Measurements from ENCODE around the gene ELANE.

Gene ELANE

DNA sequence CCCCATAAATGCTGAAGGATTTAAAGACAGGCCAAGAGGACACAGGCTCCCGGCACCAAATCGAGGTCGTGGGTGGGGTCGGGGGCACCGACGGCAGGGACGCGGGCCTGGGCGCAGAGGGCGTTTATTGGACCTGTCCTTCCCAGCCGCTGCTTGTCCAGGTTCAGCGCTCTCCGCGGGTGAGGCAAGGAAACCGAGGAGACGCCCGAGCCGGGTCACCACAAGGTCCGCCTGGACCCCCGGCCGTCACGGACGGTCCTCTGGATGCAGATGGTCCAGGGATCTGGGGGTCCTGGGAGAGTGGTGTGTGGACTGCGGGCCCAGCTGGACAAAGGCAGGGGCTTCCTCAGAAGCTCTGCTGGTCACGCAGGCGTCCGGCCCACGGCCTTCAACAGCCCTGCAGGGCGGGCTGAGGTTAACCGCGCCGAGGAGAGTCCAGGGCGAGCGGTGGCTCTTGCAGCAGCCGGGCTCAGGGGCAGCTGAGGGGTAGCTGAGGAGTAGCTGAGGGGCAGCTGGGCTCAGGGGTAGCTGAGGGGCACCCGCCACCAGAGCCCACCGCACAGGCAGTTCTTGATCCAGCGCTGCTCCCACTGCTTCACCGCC is 15.9 kb downstream of the ELANE start:
- H3K4me3 ChIP-seq (ENCODE audit: extremely low read depth, insufficient read depth, low read length, poor library complexity, severe bottlenecking): no peak overlapping the region
- H3K36me3 ChIP-seq (ENCODE audit: control insufficient read depth, insufficient read depth, low read length): peaks cover 31% of the 10 kb centered on the region
- 93 to 97% methylated on average over 30 to 38 of the region's 39 CpGs for WGBS, 2 experiments (ENCODE audit: insufficient coverage in 2 of 2)
- peaks cover 10% of the 10 kb centered on the region for H3K4me1 ChIP-seq (ENCODE audit: control insufficient read depth, insufficient read depth, low read length, poor library complexity, severe bottlenecking)
- no peak overlapping the region for H3K27ac ChIP-seq (ENCODE audit: low read depth, low read length, severe bottlenecking)
- H3K9me3 ChIP-seq (ENCODE audit: control insufficient read depth, low read length): no peaks in the 10 kb centered on the region

DNA sequence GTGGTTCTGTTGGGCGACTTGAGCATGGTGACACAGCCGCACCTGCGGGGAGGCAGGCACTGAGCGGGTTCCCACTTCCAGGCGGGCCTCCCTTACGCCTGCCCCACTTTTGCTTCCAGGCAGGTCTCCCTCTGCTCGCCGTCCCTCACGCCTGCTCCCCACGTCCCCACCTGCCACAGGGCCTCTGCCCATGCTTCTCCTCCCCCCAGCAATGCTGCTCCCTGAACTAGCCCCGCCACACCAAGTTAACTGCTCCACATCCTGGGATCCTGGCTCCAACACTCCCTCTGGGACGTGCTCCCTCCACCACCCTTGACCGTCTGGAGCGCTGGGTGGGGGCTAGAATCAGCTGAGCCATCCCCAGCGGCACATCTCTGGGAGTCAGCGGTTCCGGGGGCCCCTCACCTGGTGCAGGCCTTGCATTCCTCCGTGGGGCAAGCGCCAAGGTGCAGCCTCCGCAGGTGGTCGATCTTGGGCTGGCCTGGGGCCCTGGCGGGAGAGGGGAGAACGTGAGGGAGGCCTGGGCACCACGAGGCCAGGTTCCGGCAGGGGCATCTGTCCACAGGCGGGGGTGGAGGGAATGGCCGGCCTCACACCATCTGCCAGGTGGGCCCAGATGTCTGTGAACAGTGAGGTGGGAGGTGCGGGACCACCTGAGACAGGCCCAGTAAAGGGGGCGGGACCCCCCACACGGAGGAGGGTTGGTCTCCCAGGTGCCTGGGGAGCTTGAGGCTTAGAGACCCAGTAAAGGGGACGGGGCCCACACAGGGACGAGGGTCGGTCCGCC is 16.5 kb downstream of the ELANE start:
- WGBS, 2 experiments (ENCODE audit: insufficient coverage in 2 of 2): 93 to 95% methylated on average over 30 to 32 of the region's 34 CpGs

DNA sequence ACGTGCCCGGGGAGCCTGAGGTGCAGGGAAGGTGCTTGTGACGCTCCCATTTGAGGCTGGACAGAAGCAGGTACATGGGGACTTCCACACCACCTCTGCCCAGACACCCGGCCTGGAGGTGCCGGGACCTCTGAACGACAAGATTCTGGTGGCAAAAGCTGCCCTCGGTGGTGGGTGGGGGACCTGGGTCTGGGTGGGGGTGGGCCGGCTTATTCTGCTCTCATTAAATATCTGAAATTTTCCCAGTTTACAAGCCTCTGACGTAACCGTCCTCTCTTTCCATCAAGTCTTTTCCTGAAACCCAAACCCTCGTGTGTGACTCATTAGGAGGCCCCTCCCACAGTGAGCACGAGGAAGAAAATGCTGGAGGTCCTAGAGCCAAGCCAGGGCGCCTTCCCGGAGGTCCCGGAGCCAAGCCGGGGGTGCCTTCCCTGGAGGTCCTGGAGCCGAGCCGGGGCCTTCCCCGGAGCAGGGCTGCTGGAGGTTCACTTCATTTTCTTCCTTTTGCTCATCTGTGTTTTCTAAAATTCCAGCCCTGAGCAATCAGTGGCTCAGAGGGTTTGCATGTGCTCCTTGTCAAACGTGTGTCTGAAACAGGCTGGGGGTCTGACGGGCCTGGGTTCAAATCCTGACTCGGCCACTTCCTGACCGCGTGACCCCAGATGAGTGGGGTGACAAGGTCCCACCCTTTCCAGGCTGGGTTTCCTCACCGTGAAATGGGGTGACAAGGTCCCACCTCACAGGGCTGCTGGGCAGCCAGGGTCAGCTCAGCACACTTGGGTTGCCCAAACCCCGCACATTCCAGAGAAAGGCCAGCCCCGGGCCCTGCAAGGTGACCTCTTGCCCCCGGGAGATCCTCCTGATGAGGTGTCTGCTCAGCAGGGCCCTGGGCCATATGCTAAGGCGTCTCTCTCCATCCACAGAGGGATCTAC is 17.4 kb downstream of the ELANE start:
- H3K27ac ChIP-seq (ENCODE audit: low read depth, low read length, severe bottlenecking): peak overlapping the region; percentile 45
- peaks cover 10% of the 10 kb centered on the region for H3K4me1 ChIP-seq (ENCODE audit: control insufficient read depth, insufficient read depth, low read length, poor library complexity, severe bottlenecking)
- H3K36me3 ChIP-seq (ENCODE audit: control insufficient read depth, insufficient read depth, low read length): peaks cover 40% of the 10 kb centered on the region
- H3K4me3 ChIP-seq (ENCODE audit: extremely low read depth, insufficient read depth, low read length, poor library complexity, severe bottlenecking): no peak overlapping the region
- WGBS, 2 experiments (ENCODE audit: insufficient coverage in 2 of 2): 83 to 84% methylated on average over 19 to 25 of the region's 29 CpGs
- no peaks in the 10 kb centered on the region for H3K9me3 ChIP-seq (ENCODE audit: control insufficient read depth, low read length)

More for the DNA sequence above, 16.5 kb downstream of the ELANE start:
- Histone ChIP-seq H3K27ac (ENCODE audit: low read depth, low read length, severe bottlenecking) (no peak overlapping the region), H3K4me3 (ENCODE audit: extremely low read depth, insufficient read depth, low read length, poor library complexity, severe bottlenecking) (no peak overlapping the region), H3K36me3 (ENCODE audit: control insufficient read depth, insufficient read depth, low read length) (peaks cover 36% of the 10 kb centered on the region), H3K9me3 (ENCODE audit: control insufficient read depth, low read length) (no peaks in the 10 kb centered on the region), H3K4me1 (ENCODE audit: control insufficient read depth, insufficient read depth, low read length, poor library complexity, severe bottlenecking) (peaks cover 10% of the 10 kb centered on the region)

DNA sequence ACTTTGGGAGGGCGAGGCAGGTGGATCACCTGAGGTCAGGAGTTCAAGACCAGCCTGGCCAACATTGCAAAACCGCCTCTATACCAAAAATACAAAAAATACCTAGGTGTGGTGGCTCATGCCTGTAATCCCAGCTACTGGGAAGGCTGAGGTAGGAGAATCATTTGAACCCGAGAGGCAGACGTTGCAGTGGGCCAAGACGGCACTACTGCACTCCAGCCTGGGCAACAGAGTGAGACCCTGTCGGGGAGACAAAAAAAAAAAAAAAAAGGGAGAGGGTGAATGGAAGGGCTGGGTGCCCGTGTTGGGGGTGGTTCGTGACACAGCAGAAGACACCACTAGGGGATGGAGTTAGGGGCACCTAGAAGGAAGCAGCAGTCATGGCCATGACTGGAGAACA is 18.2 kb downstream of the ELANE start:
- Histone ChIP-seq H3K4me3 (ENCODE audit: extremely low read depth, insufficient read depth, low read length, poor library complexity, severe bottlenecking) (no peak overlapping the region), H3K4me1 (ENCODE audit: control insufficient read depth, insufficient read depth, low read length, poor library complexity, severe bottlenecking) (peaks cover 10% of the 10 kb centered on the region), H3K9me3 (ENCODE audit: control insufficient read depth, low read length) (no peaks in the 10 kb centered on the region), H3K36me3 (ENCODE audit: control insufficient read depth, insufficient read depth, low read length) (peaks cover 42% of the 10 kb centered on the region), H3K27ac (ENCODE audit: low read depth, low read length, severe bottlenecking) (no peak overlapping the region)
- 92 to 97% methylated on average over 5 to 7 of the region's 8 CpGs for WGBS, 2 experiments (ENCODE audit: insufficient coverage in 2 of 2)

DNA sequence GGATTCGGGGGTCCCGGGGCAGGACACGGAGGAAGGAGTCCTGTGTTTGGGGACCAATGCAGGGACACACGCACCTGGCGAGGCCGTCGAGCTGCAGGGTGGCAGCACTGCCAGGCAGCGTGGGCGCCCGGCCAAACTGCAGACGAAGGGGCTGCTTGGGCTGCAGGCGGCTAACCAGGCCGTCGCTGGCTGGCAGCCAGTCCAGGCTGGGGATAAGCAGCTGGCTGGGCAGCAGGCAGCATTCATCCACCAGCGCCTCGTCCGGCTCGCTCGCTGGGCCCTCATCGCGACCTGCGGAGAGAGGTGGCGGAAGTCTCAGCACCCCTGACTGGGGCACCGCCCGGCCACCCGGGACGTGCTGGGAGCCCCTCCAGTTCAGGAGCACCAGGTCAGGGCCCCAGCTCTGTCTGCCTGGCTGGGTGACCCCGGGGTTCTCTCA is 18.9 kb downstream of the ELANE start:
- Histone ChIP-seq H3K4me1 (ENCODE audit: control insufficient read depth, insufficient read depth, low read length, poor library complexity, severe bottlenecking) (peaks cover 10% of the 10 kb centered on the region), H3K36me3 (ENCODE audit: control insufficient read depth, insufficient read depth, low read length) (peaks cover 49% of the 10 kb centered on the region), H3K9me3 (ENCODE audit: control insufficient read depth, low read length) (no peaks in the 10 kb centered on the region), H3K27ac (ENCODE audit: low read depth, low read length, severe bottlenecking) (no peak overlapping the region), H3K4me3 (ENCODE audit: extremely low read depth, insufficient read depth, low read length, poor library complexity, severe bottlenecking) (no peak overlapping the region)
- 91 to 93% methylated on average over 28 of the region's 28 CpGs for WGBS, 2 experiments (ENCODE audit: insufficient coverage in 2 of 2)

DNA sequence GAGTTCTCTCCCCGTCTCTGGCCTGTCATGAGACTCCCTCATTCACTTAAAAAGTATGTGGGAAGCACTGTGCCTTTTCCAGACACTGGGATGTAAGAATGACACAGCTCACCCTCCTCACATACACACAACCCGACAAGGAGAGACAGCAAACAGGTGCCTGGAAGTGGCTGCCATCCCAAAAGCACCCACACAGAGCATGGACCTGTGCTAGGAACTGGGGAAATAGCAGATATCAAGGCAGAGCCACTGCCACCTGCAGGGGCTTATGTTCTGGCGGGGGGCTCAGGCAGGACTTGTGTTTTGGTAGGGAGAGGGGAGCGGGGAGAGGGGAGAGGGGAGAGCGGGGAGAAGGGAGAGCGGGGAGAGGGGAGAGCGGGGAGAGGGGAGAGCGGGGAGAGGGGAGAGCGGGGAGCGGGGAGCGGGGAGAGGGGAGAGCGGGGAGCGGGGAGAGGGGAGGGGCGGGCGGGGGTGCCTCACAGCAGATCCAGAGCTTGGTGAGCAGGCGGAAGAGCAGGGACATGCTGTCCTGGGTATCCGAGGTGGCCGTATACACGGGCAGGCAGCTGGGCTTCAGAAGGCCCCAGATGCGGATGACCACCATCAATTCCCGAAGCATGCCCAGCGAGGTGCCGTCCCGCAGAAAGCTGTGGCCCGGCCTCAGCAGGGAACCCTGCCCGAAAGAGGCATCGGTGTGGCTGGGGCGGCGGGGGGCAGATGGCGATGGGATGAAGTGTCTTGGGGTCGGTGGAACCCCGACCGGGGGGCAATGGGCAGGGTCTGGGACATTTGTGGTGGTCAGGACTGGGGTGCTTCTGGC is 19.6 kb downstream of the ELANE start:
- Histone ChIP-seq H3K4me3 (ENCODE audit: extremely low read depth, insufficient read depth, low read length, poor library complexity, severe bottlenecking) (no peak overlapping the region), H3K4me1 (ENCODE audit: control insufficient read depth, insufficient read depth, low read length, poor library complexity, severe bottlenecking) (peaks cover 10% of the 10 kb centered on the region), H3K27ac (ENCODE audit: low read depth, low read length, severe bottlenecking) (peak overlapping the region; percentile 29), H3K36me3 (ENCODE audit: control insufficient read depth, insufficient read depth, low read length) (peaks cover 54% of the 10 kb centered on the region), H3K9me3 (ENCODE audit: control insufficient read depth, low read length) (no peaks in the 10 kb centered on the region)
- 40 to 73% methylated on average over 11 to 17 of the region's 33 CpGs for WGBS, 2 experiments (ENCODE audit: insufficient coverage in 2 of 2)

DNA sequence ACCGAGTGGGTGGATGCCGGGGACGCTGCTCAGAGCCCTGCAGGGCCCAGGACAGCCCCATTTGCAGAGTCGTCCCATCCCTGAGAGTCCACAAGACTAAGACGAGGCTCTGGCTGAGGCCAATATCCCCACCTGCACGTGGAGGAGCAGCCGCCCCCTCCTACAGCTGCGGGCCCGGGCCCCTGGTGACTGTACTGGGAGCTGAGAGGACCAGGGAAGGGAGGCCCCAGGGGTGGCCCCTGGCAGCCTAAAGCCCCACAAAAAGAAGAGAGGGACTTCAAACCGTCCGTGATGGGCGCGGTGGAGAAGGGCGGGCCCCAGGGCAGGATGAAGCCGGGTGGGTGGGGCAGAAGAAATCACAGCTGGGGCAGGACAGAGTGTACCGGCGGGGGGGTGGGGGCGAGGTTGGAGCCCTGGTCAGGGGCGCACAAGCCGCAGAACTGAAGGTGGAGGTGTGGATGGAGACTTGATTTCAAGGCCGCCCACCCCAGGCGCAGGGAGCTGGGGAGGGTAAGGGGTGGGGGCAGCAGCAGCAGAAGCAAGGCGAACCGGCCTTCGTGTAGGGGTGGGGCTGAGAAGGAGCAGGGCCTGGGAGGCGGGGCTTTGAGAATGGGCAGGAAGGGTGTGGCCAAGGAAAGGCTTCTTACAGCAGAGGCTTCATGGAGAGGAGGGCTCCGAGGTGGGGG is 20.3 kb downstream of the ELANE start:
- Histone ChIP-seq H3K9me3 (ENCODE audit: control insufficient read depth, low read length) (no peaks in the 10 kb centered on the region), H3K4me3 (ENCODE audit: extremely low read depth, insufficient read depth, low read length, poor library complexity, severe bottlenecking) (no peak overlapping the region), H3K27ac (ENCODE audit: low read depth, low read length, severe bottlenecking) (peak overlapping the region; percentile 29), H3K36me3 (ENCODE audit: control insufficient read depth, insufficient read depth, low read length) (peaks cover 57% of the 10 kb centered on the region), H3K4me1 (ENCODE audit: control insufficient read depth, insufficient read depth, low read length, poor library complexity, severe bottlenecking) (peaks cover 10% of the 10 kb centered on the region)
- 52 to 55% methylated on average over 16 to 20 of the region's 27 CpGs for WGBS, 2 experiments (ENCODE audit: insufficient coverage in 2 of 2)

DNA sequence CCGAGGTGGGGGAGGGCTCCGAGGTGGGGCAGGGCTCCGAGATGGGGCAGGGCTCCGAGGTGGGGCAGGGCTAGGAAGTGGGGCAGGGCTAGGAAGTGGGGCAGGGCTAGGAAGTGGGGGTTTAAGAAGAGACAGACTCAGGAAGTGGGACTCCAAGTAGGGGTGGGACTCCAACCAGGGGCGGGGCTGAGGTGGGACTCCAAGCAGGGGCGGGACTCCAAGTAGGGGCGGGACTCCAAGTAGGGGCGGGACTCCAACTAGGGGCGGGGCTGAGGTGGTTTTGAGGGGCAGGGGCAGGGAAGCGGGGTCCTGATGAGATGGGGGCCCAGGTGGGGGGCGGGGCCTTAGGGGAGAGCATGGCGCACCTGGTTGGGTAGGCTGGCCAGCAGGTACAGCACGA is 21.0 kb downstream of the ELANE start:
- H3K27ac ChIP-seq (ENCODE audit: low read depth, low read length, severe bottlenecking): no peak overlapping the region
- H3K36me3 ChIP-seq (ENCODE audit: control insufficient read depth, insufficient read depth, low read length): peaks cover 54% of the 10 kb centered on the region
- H3K4me1 ChIP-seq (ENCODE audit: control insufficient read depth, insufficient read depth, low read length, poor library complexity, severe bottlenecking): peaks cover 10% of the 10 kb centered on the region
- WGBS, 2 experiments (ENCODE audit: insufficient coverage in 2 of 2): 84 to 94% methylated on average over 4 to 5 of the region's 13 CpGs
- H3K4me3 ChIP-seq (ENCODE audit: extremely low read depth, insufficient read depth, low read length, poor library complexity, severe bottlenecking): no peak overlapping the region
- no peaks in the 10 kb centered on the region for H3K9me3 ChIP-seq (ENCODE audit: control insufficient read depth, low read length)

DNA sequence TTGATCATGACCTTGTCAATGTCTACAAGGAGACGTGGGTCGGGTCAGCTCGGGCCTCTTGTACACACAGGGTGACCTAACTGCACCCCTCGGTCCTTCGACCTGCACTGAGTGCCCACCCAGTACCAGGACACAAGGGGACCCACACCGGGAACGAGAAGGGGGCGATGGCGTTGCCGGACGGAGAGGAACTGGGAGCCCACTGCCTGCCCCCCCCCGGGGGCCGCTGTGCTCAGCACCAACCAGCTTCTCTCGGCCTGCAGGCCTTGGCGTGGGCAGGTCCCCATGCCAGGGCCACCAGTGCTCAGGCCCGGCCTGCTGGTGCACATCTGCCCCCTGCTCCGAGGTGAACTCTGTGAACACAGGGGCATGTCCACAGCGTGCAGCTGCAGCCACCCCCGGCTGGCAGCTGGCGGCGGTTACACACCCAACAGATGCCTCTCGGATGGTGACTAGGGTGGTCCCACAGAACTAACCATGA is 21.5 kb downstream of the ELANE start:
- Histone ChIP-seq H3K4me3 (ENCODE audit: extremely low read depth, insufficient read depth, low read length, poor library complexity, severe bottlenecking) (no peak overlapping the region), H3K27ac (ENCODE audit: low read depth, low read length, severe bottlenecking) (no peak overlapping the region), H3K4me1 (ENCODE audit: control insufficient read depth, insufficient read depth, low read length, poor library complexity, severe bottlenecking) (peaks cover 10% of the 10 kb centered on the region), H3K36me3 (ENCODE audit: control insufficient read depth, insufficient read depth, low read length) (peaks cover 49% of the 10 kb centered on the region), H3K9me3 (ENCODE audit: control insufficient read depth, low read length) (no peaks in the 10 kb centered on the region)
- 91 to 95% methylated on average over 19 to 22 of the region's 22 CpGs for WGBS, 2 experiments (ENCODE audit: insufficient coverage in 2 of 2)

All from mesodermal cell (in vitro differentiated cells).